ENCODE results near the gene NCAM1.

Gene NCAM1

GRCh38 chr11:113319085-113319484, 357.9 kb downstream of the NCAM1 start:
- no peak for DNase-seq

- no peak for DNase-seq
Measured at GRCh38 chr11:113322158-113322557, 360.9 kb downstream of the NCAM1 start.

- DNase-seq, result no peak
Measured at GRCh38 chr11:113324250-113324649, 363.0 kb downstream of the NCAM1 start.
